ENCODE results near the gene MORN5. TPM values are rescaled to one million over a fixed set of nuclear protein-coding genes. Genes with fewer than 3 reads are reported as not detected.

Gene MORN5
- polyA plus RNA-seq, 1 donor, result not detected

GRCh38 chr9:122144836-122145591, 14.7 kb upstream of the MORN5 start:
- no peak for DNase-seq

GRCh38 chr9:122145592-122145863, 14.2 kb upstream of the MORN5 start:
- no peak for DNase-seq

- DNase-seq, result no peak
These were observed 8.4 kb upstream of the MORN5 start for GRCh38 chr9:122151267-122151828.

GRCh38 chr9:122155796-122156195, 3.9 kb upstream of the MORN5 start:
- DNase-seq, result no peak

GRCh38 chr9:122158202-122158601, 1.5 kb upstream of the MORN5 start:
- no peak for DNase-seq

- DNase-seq, result no peak
These were observed 178 bp downstream of the MORN5 start for GRCh38 chr9:122159925-122160246.

GRCh38 chr9:122162415-122162814, 2.7 kb downstream of the MORN5 start:
- no peak for DNase-seq

DNA sequence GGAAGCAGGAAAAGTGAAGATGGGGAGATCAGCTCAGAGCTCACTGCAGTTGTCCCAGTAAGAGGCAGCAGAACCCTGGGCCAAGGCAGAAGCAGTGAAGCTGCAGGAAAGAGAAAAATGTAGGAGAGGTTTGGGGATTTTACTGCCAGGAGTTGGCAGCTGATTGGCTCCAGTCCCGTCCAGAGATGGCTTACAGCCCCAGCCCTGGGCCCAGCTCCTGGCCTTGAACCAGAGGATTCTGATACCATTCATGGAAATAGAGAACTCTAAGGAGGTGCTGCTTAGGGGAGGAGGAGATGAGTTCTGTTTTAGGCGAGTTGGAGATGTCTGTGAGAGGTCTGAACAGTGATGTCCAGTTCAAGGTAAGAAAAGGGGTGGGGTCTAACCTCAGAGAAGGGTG, 4.6 kb downstream of the MORN5 start:
- DNase-seq, result no peak

GRCh38 chr9:122168356-122168755, 8.6 kb downstream of the MORN5 start:
- DNase-seq, result no peak

GRCh38 chr9:122172131-122172530, 12.4 kb downstream of the MORN5 start:
- DNase-seq, result no peak

GRCh38 chr9:122173670-122174069, 14.0 kb downstream of the MORN5 start:
- DNase-seq, result no peak

DNA sequence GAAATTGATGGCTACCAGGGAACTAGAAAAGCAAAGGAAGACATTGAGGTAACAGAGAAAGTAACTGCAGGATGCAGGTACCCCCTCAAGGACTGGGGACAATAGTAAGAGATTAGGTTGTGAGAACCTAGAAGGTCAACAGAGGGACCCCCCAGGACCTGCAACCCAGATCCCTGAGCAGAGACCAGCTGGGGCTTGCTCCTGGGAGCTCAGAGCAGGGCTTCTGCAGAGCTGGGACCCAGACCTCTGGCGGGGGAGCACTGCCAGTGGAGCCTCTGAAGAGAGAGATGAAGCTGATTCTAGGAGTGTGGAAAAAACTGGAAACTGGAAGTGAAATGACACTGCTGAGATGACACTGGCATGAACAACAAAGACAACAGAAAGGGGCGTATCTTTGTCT, 17.2 kb downstream of the MORN5 start:
- no peak for DNase-seq

DNA sequence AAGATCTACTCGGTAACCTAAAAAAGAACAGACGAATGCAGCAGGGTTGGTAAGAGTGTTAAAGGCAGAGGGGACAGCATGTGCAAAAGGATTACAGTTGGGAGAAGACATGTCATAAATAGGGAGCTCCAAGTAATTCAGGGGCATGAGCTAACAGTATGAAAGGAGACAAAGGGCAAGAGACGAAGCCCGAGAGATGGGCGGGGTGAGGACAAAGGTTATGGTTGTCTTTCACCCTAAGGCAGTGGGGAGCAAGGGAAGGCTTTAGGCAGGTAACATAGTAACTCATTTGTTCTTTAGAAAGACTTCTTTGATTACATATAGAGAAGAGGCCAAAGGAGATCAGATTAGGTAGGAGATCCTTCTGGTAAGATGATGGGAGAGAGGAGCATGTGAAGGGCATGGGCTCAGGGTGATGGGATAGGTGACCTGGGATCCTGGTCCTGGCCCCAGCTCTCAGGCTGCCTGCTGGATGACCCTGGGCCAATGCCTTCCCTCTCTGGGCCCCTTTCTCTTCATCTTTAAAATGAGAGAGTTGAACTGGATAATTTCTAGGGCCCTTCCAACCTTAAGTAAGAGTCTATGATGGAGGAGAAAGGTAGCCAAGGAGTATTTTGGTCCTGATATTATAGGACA, 19.5 kb downstream of the MORN5 start:
- no peak for DNase-seq

- DNase-seq, result no peak
These were observed 20.0 kb downstream of the MORN5 start for GRCh38 chr9:122179690-122180074.

- DNase-seq, result no peak
These were observed 20.9 kb downstream of the MORN5 start for GRCh38 chr9:122180633-122181032.

DNA sequence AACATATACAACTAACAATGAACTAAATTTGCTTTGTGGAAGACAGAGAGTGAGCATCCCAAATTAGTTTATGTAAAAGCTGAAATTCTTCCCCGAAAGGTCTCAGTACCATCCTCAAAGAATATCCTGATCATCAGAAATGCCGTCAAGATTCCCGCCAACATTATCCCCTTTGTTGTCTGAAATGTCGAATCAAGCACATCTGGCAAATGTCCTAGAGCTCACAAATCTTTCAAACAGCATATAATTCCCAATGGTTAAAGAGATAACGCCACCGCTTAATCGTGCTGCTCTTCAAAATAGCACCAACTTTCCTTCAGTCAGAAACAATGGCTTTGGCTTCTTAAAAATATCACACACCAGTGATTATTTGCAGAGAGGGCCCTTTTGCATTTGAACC, 23.8 kb downstream of the MORN5 start:
- no peak for DNase-seq

DNA sequence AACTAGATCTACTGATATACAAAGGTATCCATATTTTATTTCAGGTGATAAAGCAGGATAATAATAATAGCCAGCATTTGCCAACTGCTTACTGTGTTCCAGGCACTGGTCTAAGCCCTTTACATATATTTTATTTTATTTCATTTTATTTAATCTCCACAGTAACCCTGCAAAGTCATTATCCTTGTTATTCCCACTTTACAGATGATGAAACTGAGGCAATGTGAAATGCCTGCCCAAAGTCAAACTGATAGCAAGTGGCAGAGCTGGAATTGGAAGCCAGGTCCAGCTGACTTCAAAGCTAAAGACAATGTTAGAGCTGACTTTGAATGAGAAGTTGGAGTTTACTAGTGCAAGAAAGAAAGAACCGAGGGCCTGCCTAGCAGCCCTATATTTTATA, 24.8 kb downstream of the MORN5 start:
- no peak for DNase-seq

GRCh38 chr9:122186301-122186700, 26.6 kb downstream of the MORN5 start:
- no peak for DNase-seq

GRCh38 chr9:122186777-122187470, 27.2 kb downstream of the MORN5 start:
- DNase-seq, result no peak

GRCh38 chr9:122188369-122188768, 28.7 kb downstream of the MORN5 start:
- DNase-seq, result no peak

DNA sequence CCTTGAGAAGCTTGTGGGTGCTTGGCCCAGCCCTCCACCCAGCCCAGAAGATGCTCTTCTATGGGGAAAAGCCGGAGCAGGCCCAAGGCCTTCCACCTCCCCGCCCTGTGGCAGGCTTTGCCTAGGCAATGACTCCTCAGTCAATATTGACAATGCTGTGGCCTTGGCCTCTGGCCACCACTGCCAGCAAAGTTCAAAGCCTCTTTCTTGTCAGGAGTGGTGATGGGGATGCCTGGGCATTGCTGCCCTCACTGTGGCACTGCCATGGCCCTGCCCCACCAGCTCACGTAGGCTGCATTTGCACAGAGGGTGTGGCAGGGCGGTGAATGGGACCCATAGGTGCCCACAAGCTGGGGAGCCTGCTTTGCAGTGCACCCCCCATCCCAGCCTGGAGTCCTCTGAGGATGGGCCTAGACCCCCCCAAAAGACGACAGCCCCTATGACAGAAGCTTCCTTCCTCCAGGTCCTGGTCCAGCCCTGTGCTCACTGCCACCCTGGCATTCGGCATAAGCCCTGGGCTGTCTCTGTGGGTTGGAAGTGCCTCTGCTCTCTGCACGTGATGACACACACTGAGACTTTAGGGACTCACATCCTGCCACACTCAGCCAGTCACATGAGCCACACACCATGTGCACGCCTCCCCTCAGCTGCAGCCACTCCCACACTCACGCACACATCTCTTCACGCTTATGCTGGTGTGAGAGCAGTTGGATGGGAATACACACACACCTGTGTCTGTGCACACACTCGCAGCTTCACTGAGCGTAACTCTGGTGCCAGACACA, 31.1 kb downstream of the MORN5 start:
- DNase-seq, result no peak

DNA sequence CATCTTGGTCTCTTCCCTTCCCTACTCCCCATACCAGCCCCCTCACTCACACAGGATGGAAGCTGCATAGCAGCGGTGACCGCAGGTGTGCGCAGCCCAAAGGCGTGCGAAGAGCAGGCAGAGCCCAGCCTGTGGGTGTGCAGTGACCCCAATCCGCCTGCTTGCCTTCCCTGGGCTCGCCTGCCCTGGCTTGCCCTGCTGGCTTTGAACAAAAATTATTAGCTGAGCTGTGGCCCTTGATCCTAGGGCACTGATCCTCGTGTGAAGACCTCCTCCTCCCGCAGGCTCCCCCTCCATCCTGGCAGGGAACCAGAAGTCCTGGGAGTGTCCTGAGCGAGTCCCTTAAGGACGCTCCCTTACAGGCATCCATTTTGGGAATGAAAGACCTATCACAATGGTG, 31.9 kb downstream of the MORN5 start:
- DNase-seq, result no peak

DNA sequence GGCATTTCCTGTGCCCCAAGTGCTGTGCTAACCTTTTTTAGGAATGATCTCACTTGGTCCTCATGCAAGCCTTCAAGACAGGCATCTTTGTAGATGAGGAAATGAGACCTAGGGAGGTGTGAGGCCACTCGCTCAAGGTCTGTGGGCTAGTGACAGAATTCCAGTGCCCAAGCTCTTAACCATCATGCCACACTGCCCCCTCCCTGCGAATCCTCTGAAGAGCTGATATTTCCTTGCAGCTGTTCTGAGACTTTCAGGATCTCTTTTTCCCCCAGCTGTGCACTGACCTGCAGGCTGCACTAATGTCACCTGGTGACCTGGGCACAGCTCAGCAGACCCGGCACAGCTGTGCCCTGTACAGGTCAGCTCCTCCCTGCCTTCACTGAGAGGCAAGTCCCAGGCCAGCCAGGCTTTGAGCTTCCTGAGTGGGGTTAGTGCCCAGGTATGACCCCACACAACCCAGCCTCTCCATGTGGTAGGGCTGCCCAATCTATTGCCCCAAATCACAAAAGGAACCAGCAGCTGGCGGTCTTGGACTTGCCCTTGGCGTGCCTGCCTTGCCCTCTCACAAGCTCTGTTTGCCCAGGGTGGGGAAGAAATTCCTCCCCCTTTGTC, 32.7 kb downstream of the MORN5 start:
- DNase-seq, result no peak
